AG04450 (cell line): ENCODE results near the gene ADSS1. TPM values are rescaled to one million over a fixed set of nuclear protein-coding genes. Genes with fewer than 3 reads are reported as not detected.

Experiments
- CTCF ChIA-PET: fragments of 300-600, 350-600 bp; formaldehyde crosslinking; extraction: SDS; loops from one replicate; lab custom pipeline; 2022; ENCODE audit warnings: antibody characterized with exemption, inconsistent platforms; lab: Charles Lee
- POLR2A ChIA-PET: fragments of 350-600 bp; formaldehyde crosslinking; extraction: SDS; loops from one replicate; lab custom pipeline; 2021; ENCODE audit warnings: antibody characterized with exemption, inconsistent platforms; lab: Yijun Ruan, JAX
- DNase-seq: peaks from one replicate; pipeline ENCODE4 v3.0.0-alpha.2; 2011; ENCODE audit warnings: low read depth, low spot score
- H3K27ac ChIP-seq: one replicate; pipeline ENCODE4 v1.5.1; 2012; ENCODE audit warnings: low read depth, low read length, control low read depth
- H3K27me3 ChIP-seq: one replicate; pipeline ENCODE4 v1.6.0; 2012; ENCODE audit warnings: low read length; ENCODE audit not compliant: control insufficient read depth, insufficient read depth
- H3K4me3 ChIP-seq: 2 replicates; pipeline ENCODE4 v1.5.1; 2011; ENCODE audit warnings: mild to moderate bottlenecking, low read depth, low read length, control low read depth
- H3K9me3 ChIP-seq: 2 replicates; pipeline ENCODE4 v1.5.1; 2012; ENCODE audit warnings: low read length; ENCODE audit not compliant: control insufficient read depth, insufficient read depth
- CTCF ChIP-seq: IDR thresholded peaks from 2 replicates; pipeline ENCODE4 v1.5.1; 2011; ENCODE audit warnings: low read depth, low read length, control low read depth, inconsistent platforms
- polyA plus RNA-seq: library from polyadenylated mRNA; depleted of rRNA; stranded (reverse); fragments of >200 nt; gene quantifications from 2 replicates; pipeline ENCODE4 v1.2.3, GENCODE V29; 2011

Gene ADSS1
- polyA plus RNA-seq, 1 experiment, result 2.8 TPM

DNA sequence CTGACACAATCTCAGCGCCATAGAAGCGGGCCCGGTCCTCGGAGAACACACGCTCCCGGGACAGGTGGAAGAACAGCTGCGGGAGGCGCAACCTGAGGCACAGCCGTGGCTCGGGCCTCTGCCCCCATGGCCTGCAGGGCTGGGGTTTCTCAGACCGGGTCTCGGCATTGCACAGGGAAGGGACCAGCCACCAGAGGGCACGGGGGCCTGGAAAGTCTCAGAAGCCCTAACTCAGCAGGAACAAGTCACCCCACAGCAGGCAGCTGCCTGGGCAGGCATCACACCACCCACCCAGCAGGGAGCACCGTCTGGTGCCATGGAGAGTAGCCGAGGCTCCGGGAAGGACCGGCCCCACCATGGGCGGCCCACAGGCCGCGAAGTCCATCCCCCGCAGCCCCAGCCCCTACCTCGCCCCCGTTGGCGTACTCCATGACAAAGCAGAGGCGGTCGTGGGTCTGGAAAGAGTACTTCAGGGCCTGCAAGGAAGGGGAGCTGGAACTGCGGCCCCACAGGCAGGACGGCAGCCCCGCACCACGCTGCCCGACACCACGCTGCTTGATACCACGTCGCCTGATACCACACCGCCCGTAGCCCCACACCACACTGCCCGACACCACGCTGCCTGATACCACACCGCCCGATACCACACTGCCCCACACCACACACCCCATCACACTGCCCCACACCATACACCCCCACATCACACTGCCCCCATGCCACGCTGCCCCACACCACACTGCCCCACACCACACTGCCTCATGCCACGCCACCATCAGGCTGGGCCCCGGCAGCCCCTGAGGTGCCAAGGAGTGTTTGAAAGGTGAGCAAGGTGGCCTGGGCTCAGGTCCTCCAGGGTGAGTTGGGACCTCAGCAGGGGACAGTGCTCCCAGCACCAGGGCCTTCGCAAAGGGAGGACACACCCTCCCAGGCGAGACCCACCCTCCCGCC, 49.8 kb downstream of the ADSS1 start:
- no peak for TF ChIP-seq CTCF
- CTCF ChIA-PET, result interaction anchor here (1.1 kb wide), 1 partner anchor 47 kb away, joined by 5 read pairs; no protein-coding TSS in a partner anchor
- no peak for DNase-seq

GRCh38 chr14:104774453-104775072, 50.5 kb downstream of the ADSS1 start:
- Histone ChIP-seq H3K27me3 (no peaks in the 10 kb centered on the region), H3K27ac (no peak overlapping the region), H3K4me3 (no peak overlapping the region), H3K9me3 (peaks cover 30% of the 10 kb centered on the region)
- ChIA-PET POLR2A (no interaction called here), CTCF (interaction anchor here (1.1 kb wide), 1 partner anchor 46 kb away, joined by 5 read pairs; no protein-coding TSS in a partner anchor)
- TF ChIP-seq CTCF, result no peak
- DNase-seq, result no peak

More for the DNA sequence above, 49.8 kb downstream of the ADSS1 start:
- peaks cover 30% of the 10 kb centered on the region for H3K9me3 ChIP-seq
- POLR2A ChIA-PET, result interaction anchor here (3.7 kb wide), 1 partner anchor 21 kb away, joined by 12 read pairs; the partner anchor contains the start of gene SIVA1
- H3K27me3 ChIP-seq, result no peaks in the 10 kb centered on the region
- H3K27ac ChIP-seq, result no peak overlapping the region
- H3K4me3 ChIP-seq, result no peak overlapping the region

GRCh38 chr14:104775073-104775489, 51.1 kb downstream of the ADSS1 start:
- Histone ChIP-seq H3K9me3 (peaks cover 30% of the 10 kb centered on the region), H3K27ac (no peak overlapping the region), H3K27me3 (no peaks in the 10 kb centered on the region), H3K4me3 (no peak overlapping the region)
- ChIA-PET POLR2A (no interaction called here), CTCF (no interaction called here)
- no peak for DNase-seq
- TF ChIP-seq CTCF, result no peak

- Histone ChIP-seq H3K4me3 (no peak overlapping the region), H3K9me3 (peaks cover 22% of the 10 kb centered on the region), H3K27me3 (no peaks in the 10 kb centered on the region), H3K27ac (no peak overlapping the region)
- TF ChIP-seq CTCF, result no peak
- ChIA-PET CTCF (interaction anchor here (0.6 kb wide), 1 partner anchor 269 kb away, joined by 4 read pairs; no protein-coding TSS in a partner anchor), POLR2A (no interaction called here)
- DNase-seq, result no peak
These were observed 52.5 kb downstream of the ADSS1 start for GRCh38 chr14:104776481-104776880.
